Stomach (tissue), 9 donors: ENCODE data around the gene PLCL2. TPM values are rescaled to one million over a fixed set of nuclear protein-coding genes. Genes with fewer than 3 reads are reported as not detected.

Experiments
- DNase-seq, 2 donors: peaks; one replicate each; pipeline versions ENCODE4 v3.0.0 to v3.0.0-alpha.2; 2013 to 2019
- H3K27ac ChIP-seq, 5 donors: fragments of 200-600 bp in 4 of 5; sonication (generic) in 4 of 5; one replicate each; pipeline ENCODE4 v1.5.1; 2013 to 2019; ENCODE audit warnings: mild to moderate bottlenecking in 1 of 5, moderate library complexity in 1 of 5
- H3K27me3 ChIP-seq, 3 donors: fragments of 200-600 bp; sonication (generic); one replicate each; pipeline ENCODE4 v1.5.1; 2017 to 2019; ENCODE audit warnings: mixed run types in 1 of 3
- H3K36me3 ChIP-seq, 4 donors: fragments of 200-600 bp; sonication (generic); 1 replicate in 3 of 4; 2 replicates in 1 of 4; pipeline ENCODE4 v1.5.1; 2016 to 2019
- H3K4me1 ChIP-seq, 4 donors: fragments of 200-600 bp; sonication (generic); one replicate each; pipeline ENCODE4 v1.5.1; 2016 to 2019
- H3K4me3 ChIP-seq, 4 donors: fragments of 200-600 bp; sonication (generic) in 3 of 4; one replicate each; pipeline ENCODE4 v1.5.1; 2016 to 2019; ENCODE audit warnings: mild to moderate bottlenecking in 1 of 4
- H3K9me3 ChIP-seq, 4 donors: fragments of 200-600 bp; sonication (generic); one replicate each; pipeline ENCODE4 v1.5.1; 2016 to 2019
- CTCF ChIP-seq, 7 experiments: fragments of 450-650 bp in 4 of 7; fragments of 200-600 bp in 3 of 7; sonication (generic) in 3 of 7; IDR thresholded peaks; one replicate each; pipeline ENCODE4 v1.5.1; 2016 to 2019; ENCODE audit warnings: antibody characterized with exemption in 7 of 7, control low read depth in 2 of 7, mild to moderate bottlenecking in 1 of 7
- EP300 ChIP-seq: sonication (generic); formaldehyde crosslinking; IDR thresholded peaks from one replicate; pipeline ENCODE4 v1.6.1; 2017; ENCODE audit warnings: antibody characterized with exemption
- POLR2A ChIP-seq, 4 donors: fragments of 450-650 bp; IDR thresholded peaks; one replicate each; pipeline ENCODE4 v1.6.1; 2016; ENCODE audit warnings: antibody characterized with exemption in 4 of 4, control low read depth in 2 of 4, mild to moderate bottlenecking in 1 of 4, moderate library complexity in 1 of 4
- POLR2AphosphoS5 ChIP-seq, 3 donors: sonication (generic); formaldehyde crosslinking; IDR thresholded peaks; one replicate each; pipeline ENCODE4 v1.6.1; 2016; ENCODE audit warnings: antibody characterized with exemption in 3 of 3
- WGBS, 5 donors: extraction: QIAGEN DNeasy Blood & Tissue Kit in 3 of 5; methylation state at CpG; one replicate each; pipeline versions ENCODE4 v1.1.5 to v1.1.7; 2013 to 2018; 5-methylcytosine and 5-hydroxymethylcytosine counted together
- intact Hi-C: fragments of 100-400 bp; cut with DNase I; formaldehyde crosslinking; loops from one replicate; pipeline ENCODE4 v1.15.1; 2023; ENCODE audit warnings: low total_unique reads
- polyA plus RNA-seq, 3 donors: library from polyadenylated mRNA; stranded (reverse); fragments of 200-250 nt; gene quantifications; one replicate each; pipeline ENCODE4 v1.2.3, GENCODE V29; 2013
- total RNA-seq, 5 donors: library from RNA; depleted of rRNA; stranded (reverse); fragments of >200 nt; gene quantifications; one replicate each; pipeline versions ENCODE4 v1.1.0 to v1.2.3, GENCODE V29; 2014 to 2016
- donor health status: healthy with polysubstance abuse.
- donor health status: Bipolar disorder and iron deficiency.
- donor health status: healthy.

Gene PLCL2
- total and polyA plus RNA-seq, 8 donors: 1.0 to 34.9 (median 5.7) TPM

- H3K36me3 ChIP-seq: peaks cover 0 to 36% (median 23%) of the 10 kb centered on the region in 4 donors
- no peak overlapping the region for H3K27ac ChIP-seq
- 59 to 76% (median 63%) methylated on average over 4 of the region's 4 CpGs for WGBS, 5 donors
- H3K27me3 ChIP-seq: no peaks in the 10 kb centered on the region
- H3K4me3 ChIP-seq: no peak overlapping the region
- DNase-seq: no peak
- intact Hi-C loops: no loop called here
- TF ChIP-seq POLR2AphosphoS5 (IDR thresholded peaks at IDR 0.05) (no peak), POLR2A (IDR thresholded peaks at IDR 0.05) (no peak), CTCF (IDR thresholded peaks at IDR 0.05) (no peak), EP300 (no peak)
- no peaks in the 10 kb centered on the region for H3K4me1 ChIP-seq
- no peaks in the 10 kb centered on the region for H3K9me3 ChIP-seq
Observed at GRCh38 chr3:17076940-17077605, 192.3 kb downstream of the PLCL2 start.

GRCh38 chr3:17077606-17078005 lies 192.9 kb downstream of the PLCL2 start:
- intact Hi-C loops: no loop called here
- 50 to 78% (median 76%) methylated on average over 5 of the region's 5 CpGs for WGBS, 5 donors
- H3K4me1 ChIP-seq: no peaks in the 10 kb centered on the region
- TF ChIP-seq EP300 (no peak), CTCF (IDR thresholded peaks at IDR 0.05) (no peak)
- peaks cover 0 to 41% (median 23%) of the 10 kb centered on the region in 4 donors for H3K36me3 ChIP-seq
- H3K9me3 ChIP-seq: no peaks in the 10 kb centered on the region
- H3K27ac ChIP-seq: no peak overlapping the region
- H3K27me3 ChIP-seq: no peaks in the 10 kb centered on the region
- H3K4me3 ChIP-seq: no peak overlapping the region
- DNase-seq: peak in 1 of 2 donors; percentile 46

- peak in 1 of 2 donors; percentile 42 for DNase-seq
- intact Hi-C loops: no loop called here
- H3K27ac ChIP-seq: no peak overlapping the region
- WGBS, 5 donors: 83 to 97% (median 93%) methylated on average over 7 of the region's 7 CpGs
- H3K36me3 ChIP-seq: peaks cover 0 to 39% (median 23%) of the 10 kb centered on the region in 4 donors
- TF ChIP-seq POLR2A (IDR thresholded peaks at IDR 0.05): no peak
- no peak for TF ChIP-seq POLR2AphosphoS5 (IDR thresholded peaks at IDR 0.05)
- TF ChIP-seq CTCF (IDR thresholded peaks at IDR 0.05): no peak
- H3K4me3 ChIP-seq: no peak overlapping the region
- no peaks in the 10 kb centered on the region for H3K27me3 ChIP-seq
- H3K9me3 ChIP-seq: no peaks in the 10 kb centered on the region
- no peaks in the 10 kb centered on the region for H3K4me1 ChIP-seq
Observed at GRCh38 chr3:17078926-17079465, 194.2 kb downstream of the PLCL2 start.

- WGBS, 5 donors: 83 to 91% (median 89%) methylated on average over 6 of the region's 6 CpGs
- TF ChIP-seq POLR2AphosphoS5 (IDR thresholded peaks at IDR 0.05) (no peak), POLR2A (IDR thresholded peaks at IDR 0.05) (no peak), EP300 (no peak), CTCF (IDR thresholded peaks at IDR 0.05) (no peak)
Observed at GRCh38 chr3:17079933-17080332, 195.2 kb downstream of the PLCL2 start.

More at GRCh38 chr3:17079933-17080332, 195.2 kb downstream of the PLCL2 start:
- Histone ChIP-seq H3K27me3 (no peaks in the 10 kb centered on the region), H3K9me3 (no peaks in the 10 kb centered on the region), H3K27ac (no peak overlapping the region), H3K36me3 (peaks cover 0 to 32% (median 20%) of the 10 kb centered on the region in 4 donors), H3K4me3 (no peak overlapping the region), H3K4me1 (no peaks in the 10 kb centered on the region)
- intact Hi-C loops: no loop called here
- no peak for DNase-seq
